GM20431 (cell line): ENCODE results near the gene HASPIN.

Experiments used
- in situ Hi-C: fragments of 300-500 bp; cut with MseI, MboI; formaldehyde crosslinking; loops from one replicate; pipeline ENCODE4 v1.15.0; 2020; ENCODE audit warnings: low sequenced_read_pairs; ENCODE audit not compliant: unreplicated experiment

Gene HASPIN

GRCh38 chr17:3723556-3724377, at the start of gene HASPIN:
TSS of gene HASPIN (plus strand) at chr17:3723903. CDS start at chr17:3723936, 33 bp downstream.
- in situ Hi-C loops: no loop called here

DNA sequence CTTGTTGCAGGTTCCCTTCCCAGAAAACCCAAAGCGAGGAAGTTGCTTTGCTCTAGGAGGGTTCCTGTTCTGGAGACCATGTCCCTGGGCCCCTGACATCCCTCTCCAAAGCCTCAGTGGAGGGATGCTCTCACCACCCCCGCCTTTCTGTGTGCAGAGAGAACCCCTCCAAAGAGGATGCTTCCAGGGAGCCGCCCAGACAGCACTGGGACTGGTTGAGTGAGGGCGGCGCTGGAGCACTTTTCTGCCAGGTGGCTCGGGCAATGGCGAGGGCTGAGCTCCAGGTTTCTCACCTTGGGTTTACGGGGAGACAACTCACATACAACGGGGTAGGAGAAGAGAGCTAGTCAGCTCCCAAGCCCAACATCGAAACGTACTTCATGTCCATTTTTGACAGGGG, 47.8 kb upstream of the HASPIN start:
- in situ Hi-C loops: loop anchor here (10.0 kb wide), 1 partner anchor 59 kb away; no protein-coding TSS in a partner anchor

- in situ Hi-C loops: loop anchor here (10.0 kb wide), 1 partner anchor 57 kb away; no protein-coding TSS in a partner anchor
Measured at GRCh38 chr17:3678095-3678820, 45.4 kb upstream of the HASPIN start.

GRCh38 chr17:3678821-3679530, 44.7 kb upstream of the HASPIN start:
- in situ Hi-C loops: loop anchor here (10.0 kb wide), 1 partner anchor 56 kb away; no protein-coding TSS in a partner anchor

GRCh38 chr17:3679531-3680126, 44.1 kb upstream of the HASPIN start:
- in situ Hi-C loops: loop anchor here (10.0 kb wide), 1 partner anchor 55 kb away; no protein-coding TSS in a partner anchor

DNA sequence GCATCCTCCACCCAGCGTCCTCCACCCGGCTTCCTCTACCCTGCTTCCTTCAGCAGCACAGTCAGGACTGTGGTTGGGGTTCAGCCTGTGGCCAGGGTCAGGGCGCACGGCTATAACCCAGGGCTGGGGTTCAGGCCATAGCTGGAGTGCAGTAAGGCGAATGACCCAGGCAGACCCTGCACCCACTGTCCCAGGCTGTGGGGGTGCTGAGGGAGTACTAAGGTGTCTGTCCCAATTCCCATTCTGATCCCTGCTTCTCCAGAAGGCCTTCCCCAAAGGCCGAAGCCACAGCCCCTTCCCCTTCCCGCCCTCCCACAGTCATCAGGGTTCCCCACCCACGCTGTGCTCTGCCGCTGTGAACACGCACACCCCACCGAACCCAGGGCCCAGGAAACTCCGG, 42.6 kb upstream of the HASPIN start:
- in situ Hi-C loops: no loop called here

GRCh38 chr17:3681565-3681964, 42.1 kb upstream of the HASPIN start:
- in situ Hi-C loops: no loop called here

GRCh38 chr17:3682033-3682432, 41.7 kb upstream of the HASPIN start:
- in situ Hi-C loops: no loop called here

GRCh38 chr17:3683054-3683511, 40.6 kb upstream of the HASPIN start:
- in situ Hi-C loops: no loop called here

GRCh38 chr17:3685174-3685573, 38.5 kb upstream of the HASPIN start:
- in situ Hi-C loops: no loop called here

GRCh38 chr17:3688027-3688553, 35.6 kb upstream of the HASPIN start:
- in situ Hi-C loops: no loop called here

GRCh38 chr17:3688852-3689261, 34.8 kb upstream of the HASPIN start:
- in situ Hi-C loops: no loop called here

- in situ Hi-C loops: no loop called here
Measured at GRCh38 chr17:3689262-3690093, 34.2 kb upstream of the HASPIN start.

DNA sequence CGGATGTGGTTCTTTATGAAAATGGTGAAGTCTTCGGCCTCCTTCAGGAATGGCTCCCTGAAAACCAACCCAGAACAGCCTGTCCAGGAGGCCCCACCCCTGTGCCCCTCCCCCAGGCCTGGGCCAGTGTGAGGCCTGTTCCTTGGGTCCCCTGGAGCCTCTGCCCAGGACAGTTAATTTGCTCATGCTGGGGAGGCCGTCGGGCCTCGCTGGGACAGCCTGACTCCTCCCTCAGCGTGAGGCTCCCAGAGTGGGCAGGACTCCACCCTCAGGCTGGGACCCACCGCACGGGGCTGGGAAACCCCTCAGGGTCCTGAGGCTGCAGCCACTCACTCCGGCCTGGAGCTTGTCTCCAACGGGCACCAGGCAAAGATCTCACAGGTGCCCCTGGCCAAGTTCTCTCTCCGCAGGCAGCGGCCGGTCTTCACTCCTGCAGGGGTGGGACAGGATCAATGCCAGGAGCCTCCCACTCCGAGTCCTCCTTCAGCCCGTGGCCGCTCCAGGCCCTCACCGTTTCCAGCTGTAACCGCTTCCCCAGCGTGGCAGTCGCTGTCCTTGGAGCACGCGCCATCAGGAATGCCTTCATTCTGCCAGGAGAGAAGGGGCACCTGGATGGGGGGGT, 33.5 kb upstream of the HASPIN start:
- in situ Hi-C loops: no loop called here

GRCh38 chr17:3691617-3692067, 32.1 kb upstream of the HASPIN start:
- in situ Hi-C loops: no loop called here

DNA sequence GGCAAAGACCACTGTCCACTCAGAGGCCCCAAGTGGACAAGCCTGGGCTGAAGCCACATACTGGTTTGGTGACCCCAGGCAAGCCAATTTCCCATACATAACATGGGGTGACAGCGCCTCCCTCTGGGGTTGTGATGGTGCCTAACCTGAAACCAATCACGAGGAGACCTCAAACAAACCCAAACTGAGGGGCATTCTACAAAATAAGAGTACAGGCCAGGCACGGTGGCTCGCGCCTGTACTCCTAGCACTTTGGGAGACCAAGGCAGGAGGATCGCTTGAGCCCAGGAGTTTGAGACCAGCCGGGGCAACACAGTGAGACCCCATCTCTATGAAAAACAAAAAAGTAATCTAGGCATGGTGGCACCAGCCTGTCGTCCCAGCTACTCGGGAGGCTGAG, 31.4 kb upstream of the HASPIN start:
- in situ Hi-C loops: no loop called here

DNA sequence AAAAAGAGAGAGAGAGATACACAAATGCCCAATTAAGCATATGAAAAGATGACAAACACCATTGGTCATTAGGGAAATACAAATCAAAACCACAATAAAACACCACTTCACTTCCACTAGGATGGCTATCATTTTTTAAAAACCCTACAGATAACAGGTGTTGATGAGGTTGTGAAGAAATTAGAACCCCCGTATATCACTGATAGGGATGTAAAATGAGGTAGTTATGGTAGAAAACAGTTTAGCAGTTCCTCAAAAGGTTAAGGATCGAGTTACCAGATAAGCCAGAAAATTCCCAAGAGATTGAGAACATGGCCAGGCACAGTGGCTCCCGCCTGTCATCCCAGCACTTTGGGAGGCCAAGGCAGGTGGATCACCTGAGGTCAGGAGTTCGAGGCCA, 30.6 kb upstream of the HASPIN start:
- in situ Hi-C loops: no loop called here

DNA sequence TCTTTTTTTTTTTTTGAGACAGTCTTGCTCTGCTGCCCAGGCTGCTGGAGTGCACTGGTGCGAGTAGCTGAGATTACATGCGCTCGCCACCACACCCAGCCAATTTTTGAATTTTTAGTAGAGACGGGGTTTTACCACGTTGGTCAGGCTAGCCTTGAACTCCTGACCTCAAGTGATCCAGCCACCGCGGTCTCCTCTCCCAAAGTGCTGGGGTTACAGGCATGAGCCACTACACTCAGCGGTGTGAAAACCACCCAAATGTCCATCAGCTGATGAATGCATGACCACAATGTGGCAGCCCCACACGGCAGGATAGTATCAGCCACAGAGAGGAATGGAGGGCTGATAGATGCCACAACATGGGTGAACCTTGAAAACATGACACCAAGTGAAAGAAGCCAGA, 29.9 kb upstream of the HASPIN start:
- in situ Hi-C loops: no loop called here
